Activated gamma-delta T cell treated with Interleukin-2 at 50 U/mL for 16 hours (primary cell): Measurements from ENCODE around the gene PER1.
A peak's percentile ranks its signal among the peaks of the same experiment; 100 is the strongest.

Experiments
- DNase-seq: peaks from one replicate; pipeline ENCODE4 v3.0.0-alpha.2; 2020

PER1 gene

DNA sequence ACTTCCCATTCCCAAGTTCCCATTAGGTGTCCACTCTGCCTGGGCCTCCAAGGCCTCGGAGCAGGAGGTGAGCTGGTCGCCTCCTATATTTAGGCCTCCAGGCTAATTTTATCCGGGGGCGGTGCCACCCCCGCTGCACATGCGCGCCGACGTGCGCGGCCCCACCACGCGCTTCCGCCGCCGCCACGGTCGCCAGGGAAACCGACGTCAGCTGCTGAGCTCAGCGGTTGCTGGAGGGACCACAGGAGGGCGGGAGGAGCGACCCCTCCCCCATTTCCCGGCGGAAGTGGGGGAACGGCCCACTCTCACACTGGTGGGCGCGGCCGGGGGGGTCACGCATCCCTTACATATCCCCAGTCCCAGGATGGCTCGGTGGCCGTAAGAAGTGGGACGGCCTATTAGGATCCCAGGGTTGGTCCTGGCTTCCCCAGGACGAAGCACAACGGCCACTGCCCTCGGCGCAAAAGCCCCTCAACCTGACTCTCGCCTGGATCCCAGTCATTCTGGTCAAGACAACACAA is 1.0 kb downstream of the PER1 start:
- DNase-seq: peak; percentile 87

DNA sequence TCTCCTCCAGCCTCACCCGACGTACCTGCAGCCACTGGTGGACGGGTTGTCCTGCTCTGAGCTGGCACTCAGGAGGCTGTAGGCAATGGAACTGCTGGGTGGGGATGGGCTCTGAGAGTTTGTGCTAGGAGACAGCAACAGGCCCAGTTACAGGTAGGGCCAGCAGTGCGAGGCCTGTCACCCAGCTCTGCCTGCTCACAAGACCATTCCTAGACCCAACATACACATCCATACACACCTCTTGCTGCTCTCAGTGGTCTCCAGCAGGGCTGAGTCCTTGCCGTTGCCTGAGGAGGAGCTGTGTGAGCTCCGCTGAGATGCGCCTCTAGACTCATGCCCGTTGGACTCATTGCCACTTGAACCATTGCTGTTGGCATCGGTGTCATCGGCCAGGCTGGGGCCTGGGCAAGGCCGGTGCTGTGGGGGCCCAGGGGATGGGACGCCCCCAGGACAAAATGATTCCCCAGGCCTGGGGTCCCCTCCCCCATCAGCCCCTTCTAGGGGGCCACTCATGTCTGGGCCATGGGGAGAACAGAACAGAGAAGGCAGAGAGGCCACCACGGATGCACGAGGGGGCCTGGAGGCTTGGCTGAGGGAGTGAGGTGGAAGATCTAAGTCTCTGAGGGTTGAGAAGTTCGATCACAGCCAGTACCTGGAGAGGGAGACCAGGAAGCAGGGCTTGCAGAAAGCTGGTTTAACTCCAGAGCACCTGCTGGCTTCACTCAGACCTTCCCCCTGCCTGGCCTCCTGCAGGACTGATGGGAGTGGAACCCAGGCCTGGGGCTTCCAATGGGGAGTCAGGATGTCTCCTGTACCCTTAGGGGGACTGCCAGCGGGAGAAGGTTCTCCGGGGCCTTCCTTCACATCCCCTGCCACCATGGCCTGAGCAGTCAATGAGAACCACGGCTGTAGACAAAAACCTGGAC is 1.7 kb downstream of the PER1 start:
- DNase-seq: no peak

DNA sequence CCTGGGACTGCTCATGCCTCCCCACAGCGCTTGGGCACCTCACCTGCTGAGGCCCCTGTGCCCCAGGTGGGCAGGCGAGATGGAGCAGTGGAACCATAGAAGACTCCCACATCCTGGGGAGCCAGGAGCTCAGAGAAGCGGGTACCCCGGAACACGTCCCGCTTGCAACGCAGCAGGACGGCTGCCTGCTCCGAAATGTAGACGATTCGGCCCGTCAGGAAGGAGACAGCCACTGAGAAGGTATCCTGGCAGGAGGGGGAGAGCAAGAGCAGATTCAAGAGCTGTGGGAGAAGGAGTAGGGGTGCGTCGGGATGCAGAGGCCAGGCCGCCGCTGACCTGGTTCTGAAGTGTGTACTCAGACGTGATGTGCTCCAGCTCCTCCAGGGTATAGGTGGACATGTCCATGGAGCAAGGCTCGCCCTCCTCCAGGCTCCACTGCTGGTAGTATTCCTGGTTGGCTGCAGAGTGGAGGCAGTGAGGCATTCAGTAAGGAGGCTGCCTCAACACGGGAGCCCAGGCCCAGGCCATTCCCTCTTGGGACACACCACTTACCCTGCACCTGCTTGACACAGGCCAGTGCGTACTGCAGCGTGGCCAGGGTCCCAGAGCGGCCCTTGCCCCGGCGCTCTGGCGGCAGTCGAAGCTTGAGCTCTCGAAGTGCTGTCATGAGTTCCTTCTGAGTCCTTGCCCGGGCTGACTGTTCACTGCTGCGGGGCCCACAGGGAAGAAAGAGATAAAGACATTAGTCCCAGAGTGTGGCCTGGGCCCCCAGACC is 2.6 kb downstream of the PER1 start:
- no peak for DNase-seq

DNA sequence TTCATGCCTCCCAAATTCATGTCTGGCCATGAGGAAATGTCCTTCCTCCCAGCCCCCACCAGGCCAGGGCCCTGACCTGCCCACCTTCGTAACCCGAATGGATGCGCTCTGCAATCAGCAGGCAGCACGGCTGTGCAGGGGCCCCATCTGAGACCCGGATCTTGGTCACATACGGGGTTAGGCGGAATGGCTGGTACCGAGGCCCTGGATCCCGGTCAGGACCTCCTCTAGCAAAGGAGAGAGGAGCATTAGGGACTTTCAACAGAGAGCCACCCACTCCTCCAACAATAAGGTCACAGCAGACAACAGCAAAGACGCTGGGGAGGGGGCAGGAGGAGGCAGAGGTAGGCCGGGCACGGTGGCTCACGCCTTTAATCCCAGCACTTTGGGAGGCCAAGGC is 3.6 kb downstream of the PER1 start:
- no peak for DNase-seq

DNA sequence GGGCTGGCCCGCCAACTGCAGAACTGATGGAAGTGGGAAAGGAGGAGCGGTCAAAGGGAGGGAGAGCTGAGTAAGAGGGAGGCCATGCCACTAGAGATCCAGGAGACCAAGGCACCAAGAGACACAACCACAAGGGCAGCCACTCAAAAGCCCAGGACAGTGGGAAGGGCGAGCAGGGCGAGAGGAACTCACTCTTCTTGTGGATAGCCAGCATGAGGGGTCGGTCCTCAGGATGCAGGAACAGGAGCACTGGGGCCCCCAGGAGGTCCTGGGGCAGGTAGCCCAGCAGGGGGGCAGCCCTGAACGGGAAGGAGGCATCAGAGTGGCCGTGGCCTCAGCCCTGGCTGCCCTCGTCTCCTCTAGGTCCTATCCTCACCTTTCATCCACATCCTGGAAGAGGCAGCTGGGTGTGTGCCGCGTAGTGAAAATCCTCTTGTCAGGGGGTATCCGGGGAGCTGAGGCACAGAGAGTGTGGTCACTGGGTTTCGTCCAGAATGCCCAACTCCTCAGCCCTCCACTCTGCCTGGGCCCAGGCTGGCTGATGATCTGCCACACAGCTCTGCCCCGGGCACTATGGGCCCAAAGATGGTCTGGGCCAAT is 4.3 kb downstream of the PER1 start:
- DNase-seq: no peak

DNA sequence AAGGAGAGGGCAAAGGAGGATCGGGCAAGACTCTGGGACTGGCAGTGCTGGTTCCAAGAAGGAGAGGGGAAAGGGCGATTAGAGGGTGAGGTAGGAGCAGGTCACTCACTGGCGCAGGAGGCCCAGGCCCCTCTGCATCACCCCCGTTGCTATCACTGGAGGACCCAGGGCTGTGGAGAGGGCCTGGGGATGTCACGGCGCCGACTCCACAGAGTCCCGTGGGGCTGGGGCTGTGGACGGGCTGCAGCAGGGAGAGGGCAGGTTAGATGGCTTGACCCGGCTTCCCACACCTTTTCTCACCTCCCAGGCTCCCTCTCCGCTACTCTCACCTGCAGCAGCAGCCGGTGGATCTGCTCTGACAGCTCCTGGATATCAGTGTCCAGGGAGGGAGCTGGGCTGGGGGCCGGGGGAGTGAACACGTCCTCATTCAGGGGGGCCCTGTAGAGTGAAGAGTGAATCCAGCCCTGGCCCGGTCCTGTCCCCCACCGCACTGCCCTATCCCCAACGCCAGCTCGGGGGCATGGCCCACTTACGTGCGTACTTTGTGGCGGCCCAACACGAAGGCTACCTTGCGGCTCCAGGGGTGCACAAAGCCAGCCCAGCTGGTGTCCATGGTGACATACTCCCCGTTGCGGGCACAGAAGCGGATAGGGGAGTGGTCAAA is 4.9 kb downstream of the PER1 start:
- DNase-seq: no peak

DNA sequence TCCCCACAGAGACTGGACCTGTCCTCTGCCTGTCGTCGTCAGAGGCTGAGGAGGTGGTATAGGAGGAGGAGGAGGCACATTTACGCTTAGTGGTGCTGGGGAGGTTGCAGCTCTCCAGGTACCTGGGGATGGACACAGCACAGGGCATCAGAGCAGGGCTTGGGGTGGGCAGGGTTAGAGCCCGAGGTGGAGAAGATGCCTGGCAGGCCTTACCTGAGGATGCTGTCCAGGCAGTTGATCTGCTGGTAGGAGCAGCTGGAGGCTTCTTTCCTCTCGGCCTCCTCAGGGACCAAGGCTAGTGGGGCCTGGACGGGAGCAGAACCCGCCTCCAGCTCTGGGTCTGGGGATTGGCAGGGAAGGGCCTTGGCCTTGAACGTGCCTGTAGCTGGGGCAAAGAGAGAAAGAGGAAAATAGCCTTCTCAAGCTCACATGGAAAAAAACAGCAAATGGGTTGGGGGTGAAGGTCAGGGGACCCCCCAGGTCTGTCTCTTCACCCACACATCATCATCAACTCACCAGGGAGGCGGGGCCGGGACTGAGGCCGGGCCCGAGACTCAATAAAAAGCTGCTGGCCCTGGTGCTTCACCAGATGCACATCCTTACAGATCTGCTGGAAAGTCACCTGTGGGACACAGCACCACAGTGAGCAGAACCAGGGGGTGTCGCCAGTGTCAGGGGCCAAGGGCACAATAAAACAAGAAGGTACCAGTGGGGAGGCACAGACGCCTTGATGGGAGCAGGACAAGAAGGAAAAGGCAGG is 5.6 kb downstream of the PER1 start:
- no peak for DNase-seq

DNA sequence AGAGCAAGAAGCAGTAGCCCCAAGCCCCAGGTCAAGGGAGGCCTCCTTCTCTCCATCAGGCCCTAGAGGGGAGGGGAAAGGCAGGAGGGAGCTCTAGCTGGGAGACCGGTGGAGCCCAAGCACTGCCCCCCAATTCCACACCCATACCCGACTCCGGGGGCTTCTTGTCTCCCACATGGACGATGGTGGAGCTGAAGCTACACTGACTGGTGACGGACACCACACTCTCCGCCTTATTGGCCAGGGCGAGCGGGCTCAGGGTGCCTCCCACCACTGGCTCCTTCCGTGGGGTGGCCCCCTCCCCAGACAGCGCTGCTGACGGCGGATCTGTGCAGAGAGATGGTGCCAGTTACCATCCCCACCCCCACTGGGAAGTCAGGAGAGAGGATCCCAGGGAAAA is 6.4 kb downstream of the PER1 start:
- DNase-seq: no peak

DNA sequence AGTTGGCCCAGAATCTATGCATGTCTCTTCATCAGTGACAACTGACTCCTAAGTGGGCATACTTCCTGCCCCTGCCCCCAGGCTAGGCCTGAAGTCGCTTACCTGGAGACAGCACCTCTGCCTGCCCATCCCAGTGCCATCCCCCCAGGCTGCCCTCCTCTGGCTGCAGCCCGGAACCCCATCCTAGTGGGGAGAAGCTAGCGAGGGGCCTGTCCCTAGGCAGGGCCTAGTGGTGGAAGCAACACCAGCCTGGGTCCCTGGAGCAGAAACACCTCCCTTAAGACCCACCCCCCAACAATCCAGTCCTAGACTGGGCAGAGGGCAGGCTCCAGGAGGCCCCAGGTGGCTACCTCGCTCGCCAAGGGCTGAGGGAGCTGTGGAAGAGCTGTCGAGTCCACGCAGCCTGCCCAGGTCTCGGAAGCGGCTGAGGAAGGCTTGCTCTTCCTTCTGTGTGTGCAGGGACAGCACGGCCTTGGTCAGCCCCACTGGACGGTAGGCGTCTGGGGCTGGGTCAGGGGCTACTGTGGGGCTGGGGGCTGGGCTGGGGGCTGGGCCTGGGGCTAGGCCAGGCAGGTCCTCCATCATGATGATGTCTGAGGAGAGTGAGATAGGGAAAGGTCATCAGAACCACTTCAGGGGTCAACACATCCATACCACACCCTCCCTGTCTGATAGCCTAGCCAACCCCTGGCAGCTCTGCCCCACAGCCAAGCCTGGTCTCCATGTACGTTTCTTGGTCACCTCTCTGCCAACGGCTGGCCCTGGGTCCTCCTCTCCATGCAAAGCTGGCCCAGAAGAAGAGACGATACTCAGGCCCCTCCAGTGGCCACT is 7.6 kb downstream of the PER1 start:
- DNase-seq: no peak

DNA sequence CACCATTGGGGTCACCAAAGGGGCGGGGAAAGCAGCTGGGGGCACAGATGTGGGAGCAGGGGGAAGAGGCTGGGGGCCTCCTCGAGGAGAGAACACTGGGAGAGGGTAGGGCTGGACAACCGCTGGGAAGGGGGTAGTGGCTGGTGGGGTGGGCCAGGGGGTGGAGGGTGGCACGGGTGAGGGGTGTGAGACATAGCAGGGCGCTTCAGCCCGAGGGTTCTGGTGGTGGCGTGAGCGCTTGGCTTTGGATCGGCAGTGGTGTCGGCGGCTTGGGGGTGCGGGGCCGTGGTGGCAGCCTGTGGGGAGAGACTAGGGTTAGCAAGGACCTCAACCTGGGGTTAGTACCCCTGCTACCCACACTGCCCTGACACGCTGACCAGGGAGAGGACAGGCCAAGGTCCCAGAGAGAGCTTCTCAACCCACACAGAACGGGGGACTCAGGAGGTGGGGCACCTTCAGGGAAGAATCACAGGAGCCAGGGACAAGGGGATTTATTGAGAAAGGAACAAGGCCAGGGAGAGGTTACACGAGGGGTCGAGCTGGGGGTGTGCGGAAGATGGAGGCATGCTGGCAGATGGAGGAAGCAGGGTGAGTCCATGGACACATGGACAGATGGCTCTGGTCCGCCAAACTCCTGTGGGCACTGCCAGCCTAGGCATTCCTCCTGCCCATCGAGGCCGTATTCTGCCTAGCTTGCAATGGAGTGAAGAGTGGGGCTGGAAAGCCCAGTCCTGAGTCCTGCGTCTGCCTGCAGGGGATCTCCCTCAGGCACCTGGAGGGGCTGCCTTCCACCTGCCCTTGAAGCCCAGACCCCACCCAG is 8.4 kb downstream of the PER1 start:
- DNase-seq: no peak

DNA sequence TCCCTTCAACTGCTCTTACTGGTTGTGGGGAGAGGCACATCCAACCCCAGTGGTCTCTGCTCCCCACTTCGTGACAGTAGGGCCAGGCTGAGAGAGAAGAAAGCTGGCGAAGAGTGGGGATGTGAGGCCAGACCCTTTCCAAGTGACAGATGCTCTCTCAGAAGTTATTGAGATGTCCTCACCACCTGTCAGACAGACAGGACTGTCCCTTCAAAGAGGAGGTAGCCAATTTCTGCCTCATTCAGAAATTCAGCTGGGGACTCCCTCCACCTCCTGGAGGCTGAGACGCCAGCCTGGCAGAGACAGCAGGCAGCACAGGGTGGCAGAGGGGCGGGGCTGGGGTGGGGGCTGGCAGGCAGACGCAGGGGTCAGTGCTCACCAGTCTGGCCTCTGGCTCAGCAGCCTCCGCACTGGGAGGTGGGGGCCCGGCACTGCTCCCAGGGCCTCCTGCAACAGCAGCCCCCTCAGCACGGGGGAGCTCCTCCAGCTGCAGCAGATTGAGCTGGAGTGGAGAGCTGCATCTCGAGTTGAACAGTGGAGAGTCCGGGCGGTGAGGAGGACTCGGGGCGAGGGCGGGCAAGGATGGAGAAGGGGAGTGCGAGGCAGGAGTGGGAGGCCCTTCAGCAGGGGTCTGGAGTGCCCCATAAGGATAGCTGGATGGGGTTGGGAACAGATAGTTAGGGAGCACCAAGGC is 9.2 kb downstream of the PER1 start:
- no peak for DNase-seq

DNA sequence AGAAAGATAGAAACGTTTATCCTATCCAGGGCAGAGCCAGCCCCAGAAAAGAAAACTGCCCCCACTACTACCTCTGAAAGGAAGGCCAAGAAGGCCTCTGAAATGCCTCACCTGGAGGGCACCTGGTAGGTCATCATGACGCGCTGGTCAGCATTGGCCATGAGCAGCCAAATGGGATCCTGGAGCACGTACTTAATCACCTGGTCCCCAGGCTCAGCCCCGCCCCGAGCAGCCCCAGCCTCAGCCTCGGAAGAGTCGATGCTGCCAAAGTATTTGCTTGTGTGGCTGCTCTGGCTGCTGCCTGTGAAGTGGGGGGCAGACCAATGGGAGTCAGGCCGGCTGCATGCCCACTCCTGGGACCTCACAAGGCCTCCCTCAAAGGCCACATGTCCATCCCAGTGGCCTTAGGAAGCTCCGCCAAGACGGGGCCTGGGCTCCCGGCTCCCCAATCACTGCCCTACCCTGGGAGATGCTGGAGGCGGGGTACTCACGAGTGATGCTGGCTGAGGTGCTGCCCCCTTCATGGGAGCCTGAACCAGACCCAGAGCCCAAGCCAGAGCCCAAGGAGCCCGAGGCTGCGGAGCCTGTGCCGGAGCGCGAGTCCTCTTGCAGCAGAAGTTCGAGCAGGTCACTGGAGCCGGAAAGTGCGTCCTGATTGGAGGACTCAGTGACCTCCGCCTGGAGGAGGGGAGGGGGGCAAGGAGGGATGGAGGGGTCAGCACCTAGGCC is 9.9 kb downstream of the PER1 start:
- no peak for DNase-seq

DNA sequence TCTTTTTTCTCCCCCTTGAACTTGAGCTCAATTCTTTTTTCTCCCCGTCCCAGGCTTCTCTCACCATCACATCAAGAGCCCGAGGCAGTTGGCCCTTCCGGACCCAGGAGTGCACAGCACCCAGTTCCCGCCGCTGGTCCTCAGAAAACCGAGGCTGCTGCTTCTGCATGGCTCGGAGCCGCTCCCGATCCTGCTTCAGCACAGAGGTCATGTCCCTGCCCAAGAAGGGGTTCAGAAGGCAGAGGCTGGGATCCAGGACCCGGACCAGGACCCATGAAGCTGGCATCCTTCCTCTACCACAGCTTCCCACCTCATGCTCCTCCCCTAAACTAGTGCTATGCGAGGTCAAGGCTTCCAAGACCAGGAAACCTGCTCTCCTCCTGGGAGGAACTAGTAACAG is 10.5 kb downstream of the PER1 start:
- DNase-seq: no peak

DNA sequence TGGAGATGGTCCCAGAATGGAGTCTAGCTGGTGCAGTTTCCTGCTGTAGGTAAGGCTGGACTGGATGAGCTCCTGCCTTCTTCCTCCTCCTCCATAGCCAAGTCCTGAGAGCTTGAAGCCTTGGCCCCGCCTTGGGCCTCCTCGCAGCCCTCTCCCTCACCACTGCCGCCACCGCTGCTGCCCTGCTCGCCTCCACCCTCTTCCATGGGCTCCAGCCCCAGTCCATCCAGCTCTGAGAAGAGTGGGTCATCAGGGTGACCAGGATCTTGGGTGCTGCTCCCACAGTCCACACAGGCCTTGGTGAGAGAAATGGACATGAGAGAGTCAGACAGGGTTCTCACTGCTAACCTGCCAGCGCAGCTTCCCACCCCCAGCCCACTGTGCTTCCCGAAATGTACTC is 11.2 kb downstream of the PER1 start:
- no peak for DNase-seq

DNA sequence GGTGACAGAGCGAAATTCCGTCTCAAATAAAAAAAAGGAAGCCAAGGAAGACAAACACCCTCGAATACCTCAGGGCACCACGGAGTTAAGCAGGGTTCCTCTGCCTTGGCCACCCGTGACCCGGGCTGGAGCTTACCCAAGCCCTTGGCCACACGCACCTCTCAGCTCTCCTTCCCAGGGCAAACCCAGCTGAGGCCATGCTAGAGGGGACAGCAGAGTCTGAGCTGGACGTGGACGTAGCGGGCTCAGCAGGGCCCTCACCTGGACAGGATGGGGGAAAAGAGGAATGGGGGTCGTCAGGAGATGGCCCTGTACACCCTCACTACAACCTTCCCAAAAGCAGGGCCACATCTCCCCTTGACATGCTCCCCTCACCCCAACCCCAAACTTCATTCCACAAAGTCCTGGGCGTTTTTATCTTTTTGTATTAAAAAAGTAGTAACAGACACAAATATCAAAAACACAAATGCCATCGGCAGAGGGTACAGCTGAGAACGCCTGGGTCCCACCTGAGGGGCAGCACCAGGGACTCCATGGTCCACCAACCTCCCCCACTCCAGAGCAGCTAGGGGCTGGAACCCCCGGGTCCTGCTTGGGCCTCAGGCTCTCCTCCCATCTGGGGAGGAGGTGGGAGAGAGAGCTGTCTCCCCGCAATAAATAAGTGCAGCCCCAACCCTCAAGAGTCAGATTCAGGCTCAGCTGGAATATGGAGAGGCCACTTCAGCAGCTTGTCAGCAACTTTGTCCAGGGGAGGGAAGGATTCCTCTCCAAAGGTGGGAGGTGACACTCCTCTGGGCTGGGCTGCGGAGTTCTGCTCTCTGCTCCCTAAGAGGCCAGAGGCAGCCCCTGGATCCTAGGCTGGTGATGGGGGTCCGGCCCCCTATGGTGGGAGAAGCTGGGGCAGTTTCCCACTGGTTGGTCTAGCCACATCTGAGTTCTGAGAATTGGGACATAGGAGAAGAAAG is 11.9 kb downstream of the PER1 start:
- no peak for DNase-seq

DNA sequence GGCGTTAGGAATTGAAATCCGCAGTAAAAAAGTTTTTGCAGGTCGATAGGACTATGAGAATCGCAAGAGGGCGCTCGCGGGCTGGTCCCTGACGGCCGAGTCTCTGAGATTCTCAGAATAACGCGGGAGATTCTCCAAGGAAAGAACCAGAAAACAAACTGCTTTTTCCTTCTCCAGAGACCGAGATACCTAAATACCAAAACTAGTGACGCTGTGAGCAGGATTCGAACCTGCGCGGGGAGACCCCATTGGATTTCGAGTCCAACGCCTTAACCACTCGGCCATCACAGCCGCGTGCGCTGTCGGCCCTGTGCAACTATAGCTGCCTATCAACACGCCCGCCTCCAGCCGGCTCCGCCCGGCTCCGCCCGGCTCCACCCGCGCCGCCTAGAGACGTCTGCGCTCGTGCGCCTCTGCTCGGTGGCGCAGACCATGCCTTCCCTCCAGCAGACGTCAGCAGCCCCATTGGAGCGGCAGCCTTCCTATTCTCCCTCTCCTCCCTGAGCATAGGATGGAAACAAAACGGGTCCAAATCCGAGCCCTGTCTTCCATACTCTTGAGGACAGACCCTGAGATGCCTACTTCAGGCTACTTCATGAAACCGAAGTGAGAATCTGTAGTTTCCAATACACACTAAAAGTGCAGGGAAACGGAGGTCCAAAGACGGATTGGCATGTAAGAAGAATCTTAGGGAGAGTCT is 13.4 kb downstream of the PER1 start:
- peak; percentile 92 for DNase-seq

DNA sequence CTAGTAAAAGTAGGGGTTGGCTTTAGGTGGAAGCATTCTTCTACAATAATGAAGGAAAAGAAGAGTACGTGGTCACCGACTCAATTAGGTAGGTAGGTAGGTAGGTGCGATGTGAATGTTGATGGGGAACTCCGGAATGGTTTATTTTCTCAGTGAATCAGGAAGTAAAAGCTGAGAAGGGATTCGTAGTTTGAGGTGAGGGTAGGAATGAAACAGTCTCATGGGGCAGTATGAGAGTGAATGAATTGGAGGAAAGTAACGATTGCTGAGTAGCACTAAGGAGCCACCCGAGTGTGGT is 13.9 kb downstream of the PER1 start:
- no peak for DNase-seq
